GM12801 (cell line): ENCODE measurements around the gene KLF18.

Experiments used
- TF ChIP-seq, protein P1 (sequence below): IDR thresholded peaks from one replicate; pipeline ENCODE4 v1.5.1; 2011; ENCODE audit warnings: control low read depth; ENCODE audit not compliant: insufficient read length; ENCODE audit errors: extremely low read depth

KLF18 gene

DNA sequence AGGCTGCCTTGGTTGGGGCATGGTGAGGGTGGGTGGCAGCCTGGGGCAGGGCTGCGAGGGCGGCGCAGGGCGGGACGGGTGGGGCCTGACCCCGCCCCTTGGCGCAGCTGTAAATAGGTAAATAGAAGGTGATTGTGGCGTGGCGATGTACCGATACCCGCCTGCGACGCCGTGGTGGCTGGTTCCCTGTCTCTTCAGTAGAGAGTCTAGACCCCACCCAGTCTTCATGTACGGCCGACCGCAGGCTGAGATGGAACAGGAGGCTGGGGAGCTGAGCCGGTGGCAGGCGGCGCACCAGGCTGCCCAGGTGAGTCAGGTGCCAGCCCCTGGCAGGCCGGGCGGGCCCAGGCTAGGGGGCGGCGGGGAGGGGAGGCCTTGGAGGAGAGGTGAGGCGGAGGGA is 22.7 kb downstream of the KLF18 start, which contains the start of gene KLF17:
TSS of gene KLF17 (plus strand) at position 140 of the 400 bp plus-strand sequence. CDS start at position 227, 87 bp downstream.
- TF ChIP-seq, protein P1, sequence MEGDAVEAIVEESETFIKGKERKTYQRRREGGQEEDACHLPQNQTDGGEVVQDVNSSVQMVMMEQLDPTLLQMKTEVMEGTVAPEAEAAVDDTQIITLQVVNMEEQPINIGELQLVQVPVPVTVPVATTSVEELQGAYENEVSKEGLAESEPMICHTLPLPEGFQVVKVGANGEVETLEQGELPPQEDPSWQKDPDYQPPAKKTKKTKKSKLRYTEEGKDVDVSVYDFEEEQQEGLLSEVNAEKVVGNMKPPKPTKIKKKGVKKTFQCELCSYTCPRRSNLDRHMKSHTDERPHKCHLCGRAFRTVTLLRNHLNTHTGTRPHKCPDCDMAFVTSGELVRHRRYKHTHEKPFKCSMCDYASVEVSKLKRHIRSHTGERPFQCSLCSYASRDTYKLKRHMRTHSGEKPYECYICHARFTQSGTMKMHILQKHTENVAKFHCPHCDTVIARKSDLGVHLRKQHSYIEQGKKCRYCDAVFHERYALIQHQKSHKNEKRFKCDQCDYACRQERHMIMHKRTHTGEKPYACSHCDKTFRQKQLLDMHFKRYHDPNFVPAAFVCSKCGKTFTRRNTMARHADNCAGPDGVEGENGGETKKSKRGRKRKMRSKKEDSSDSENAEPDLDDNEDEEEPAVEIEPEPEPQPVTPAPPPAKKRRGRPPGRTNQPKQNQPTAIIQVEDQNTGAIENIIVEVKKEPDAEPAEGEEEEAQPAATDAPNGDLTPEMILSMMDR, result no peak

DNA sequence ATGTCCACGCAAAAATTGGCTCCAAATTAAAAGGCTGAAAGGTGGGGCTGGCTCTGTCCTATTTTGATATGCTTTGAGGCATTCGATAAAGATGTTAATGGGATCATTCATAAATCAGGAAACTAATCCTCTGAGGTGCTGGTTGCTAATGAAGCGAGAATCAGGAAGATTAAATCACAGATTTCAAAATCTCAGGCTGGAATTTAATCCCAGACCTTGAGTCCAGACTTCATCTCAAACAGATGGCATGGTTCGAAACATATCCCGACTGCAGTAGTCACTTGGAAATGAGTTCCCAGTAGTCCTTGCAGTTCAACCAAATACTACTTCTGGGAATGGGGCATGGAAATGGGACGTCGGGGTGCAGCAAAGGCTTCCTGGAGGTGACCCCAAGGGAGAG is 27.3 kb downstream of the KLF18 start:
- TF ChIP-seq, protein P1, result no peak

DNA sequence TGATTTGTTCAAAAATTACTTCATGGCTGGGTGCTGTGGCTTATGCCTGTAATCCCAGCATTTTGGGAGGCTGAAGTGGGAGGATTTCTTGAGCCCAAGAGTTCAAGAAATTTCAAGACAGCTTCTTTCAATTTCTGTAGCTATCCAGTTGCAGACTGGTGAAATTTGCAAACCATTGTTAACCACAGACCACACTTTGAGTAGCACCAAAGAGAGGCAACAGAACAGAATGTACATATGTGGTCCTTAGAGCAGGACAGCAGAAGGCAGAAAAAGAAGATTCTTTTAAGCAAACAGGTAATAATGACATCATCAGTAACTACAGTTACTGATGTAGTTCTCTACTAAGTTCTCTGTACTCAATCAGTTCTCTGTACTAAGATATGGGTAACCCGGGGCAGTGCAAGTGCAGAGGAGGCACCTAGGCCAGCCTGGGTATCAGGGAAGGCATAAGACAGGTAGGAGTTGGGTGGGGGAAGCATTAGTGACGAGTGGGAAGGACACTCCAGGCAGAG is 28.3 kb downstream of the KLF18 start:
- TF ChIP-seq, protein P1, result no peak

DNA sequence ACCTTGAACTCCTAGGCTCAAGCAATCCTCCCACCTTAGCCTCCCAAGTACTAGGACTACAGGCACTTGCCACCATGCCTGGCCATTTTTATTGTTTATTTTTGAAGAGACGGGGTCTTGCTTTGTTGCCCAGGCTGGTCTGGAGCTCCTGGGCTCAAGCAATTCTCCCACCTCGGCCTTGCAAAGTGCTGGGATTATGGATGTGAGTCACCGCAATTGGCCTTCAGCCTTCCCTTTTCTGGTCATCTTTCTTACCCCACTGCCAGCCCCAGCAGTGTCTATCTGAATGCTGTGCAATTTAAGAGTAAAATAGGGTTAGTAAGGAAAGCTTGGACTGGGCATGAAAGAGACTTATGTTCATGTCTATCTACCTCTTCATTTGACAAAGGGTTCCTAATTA is 28.9 kb downstream of the KLF18 start:
- TF ChIP-seq, protein P1, result no peak

DNA sequence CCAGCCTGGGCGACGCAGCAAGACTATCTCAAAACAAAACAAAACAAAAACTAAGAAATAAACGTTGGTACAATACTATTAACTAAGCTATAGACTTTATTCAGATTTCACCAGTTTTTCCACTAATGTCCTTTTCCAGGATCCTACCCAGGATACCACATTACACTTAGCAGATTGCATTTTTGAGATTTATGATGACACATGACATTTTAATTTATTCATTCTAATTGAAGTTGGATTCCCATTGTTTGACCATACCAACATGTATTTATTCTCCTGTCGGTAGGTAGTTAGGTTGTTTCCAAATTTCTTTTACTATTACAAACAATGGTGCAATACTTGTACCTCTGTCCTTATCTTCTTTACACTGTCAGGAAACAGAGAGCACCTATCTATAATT is 29.6 kb downstream of the KLF18 start:
- TF ChIP-seq, protein P1, result no peak

GRCh38 chr1:44110916-44111315 is 30.5 kb downstream of the KLF18 start:
- TF ChIP-seq, protein P1, result no peak

DNA sequence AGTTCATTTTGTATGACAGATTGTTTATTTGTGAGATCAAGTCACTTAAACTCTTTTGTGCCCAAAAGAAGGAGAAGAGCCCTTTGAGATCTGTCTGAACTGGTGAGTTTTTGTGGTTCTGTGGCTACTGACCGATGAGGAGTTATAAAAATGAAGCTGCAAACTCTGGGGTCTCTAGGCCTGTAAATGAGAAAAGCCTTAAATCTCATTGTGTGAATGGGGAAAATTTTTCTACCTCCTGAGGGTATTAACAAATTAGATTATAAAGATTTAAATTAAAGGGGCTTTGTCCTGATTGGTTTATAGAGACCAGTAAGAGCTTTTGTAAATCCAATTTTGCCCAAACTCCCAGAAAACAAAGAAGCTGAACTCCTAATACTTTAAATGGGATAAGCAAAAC is 32.5 kb downstream of the KLF18 start:
- TF ChIP-seq, protein P1, result no peak
